ENCODE data around the gene ADD1.
A peak's percentile ranks its signal among the peaks of the same experiment; 100 is the strongest.

Gene ADD1

DNA sequence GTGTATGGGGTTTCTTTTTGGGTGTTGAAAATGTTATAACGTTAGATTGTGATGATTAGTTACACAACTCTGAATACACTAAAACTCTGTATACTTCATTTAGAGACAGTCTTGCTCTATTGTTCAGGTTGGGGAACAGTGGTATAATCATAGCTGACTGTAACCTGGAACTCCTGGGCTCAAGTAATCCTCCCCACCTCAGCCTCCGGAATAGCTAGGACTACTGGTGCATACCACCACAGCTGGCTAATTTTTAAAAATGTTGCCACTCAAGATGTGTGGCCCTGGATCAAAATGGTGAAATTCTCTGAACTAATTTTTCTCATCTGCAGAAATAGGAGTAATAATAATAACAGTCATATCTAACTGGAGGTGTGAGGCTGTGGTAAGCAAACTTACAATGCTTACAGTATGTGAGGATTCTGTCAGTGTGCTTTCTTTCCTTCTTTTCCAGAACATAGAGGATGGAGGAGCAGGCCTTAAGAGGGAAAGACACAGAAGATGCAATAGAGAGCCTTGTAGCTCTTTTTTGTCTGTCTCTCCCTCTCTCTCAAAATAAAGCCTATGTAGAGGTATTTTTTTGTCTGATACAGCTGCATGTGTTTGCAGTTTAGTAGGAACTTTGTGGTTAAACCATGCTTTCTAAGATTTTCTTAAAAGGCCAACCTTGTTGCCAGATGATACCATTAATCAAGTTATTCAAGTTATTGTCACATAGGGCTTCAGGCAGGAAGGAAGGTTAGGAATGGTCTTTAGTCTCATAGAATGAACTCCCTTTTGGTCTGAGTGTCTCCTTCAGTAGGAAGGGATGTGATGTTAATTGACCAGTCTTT, 7.5 kb downstream of the ADD1 start:
- Histone ChIP-seq H3K9me3 (ENCODE audit: control insufficient read depth, low read length) (no peaks in the 10 kb centered on the region), H3K36me3 (ENCODE audit: control insufficient read depth, insufficient read depth, low read length) (peaks cover 7% of the 10 kb centered on the region), H3K27ac (ENCODE audit: insufficient read depth, low read length, poor library complexity, severe bottlenecking) (peak overlapping the region; percentile 32), H3K27me3 (replicated peaks; ENCODE audit: control insufficient read depth, insufficient read depth, low read length, poor library complexity, severe bottlenecking) (no peaks in the 10 kb centered on the region), H3K4me1 (ENCODE audit: control insufficient read depth, insufficient read depth, low read length, poor library complexity, severe bottlenecking) (peaks cover 21% of the 10 kb centered on the region), H3K4me3 (ENCODE audit: insufficient read depth, low read depth, low read length, poor library complexity, severe bottlenecking) (no peak overlapping the region)
- no peak for DNase-seq

DNA sequence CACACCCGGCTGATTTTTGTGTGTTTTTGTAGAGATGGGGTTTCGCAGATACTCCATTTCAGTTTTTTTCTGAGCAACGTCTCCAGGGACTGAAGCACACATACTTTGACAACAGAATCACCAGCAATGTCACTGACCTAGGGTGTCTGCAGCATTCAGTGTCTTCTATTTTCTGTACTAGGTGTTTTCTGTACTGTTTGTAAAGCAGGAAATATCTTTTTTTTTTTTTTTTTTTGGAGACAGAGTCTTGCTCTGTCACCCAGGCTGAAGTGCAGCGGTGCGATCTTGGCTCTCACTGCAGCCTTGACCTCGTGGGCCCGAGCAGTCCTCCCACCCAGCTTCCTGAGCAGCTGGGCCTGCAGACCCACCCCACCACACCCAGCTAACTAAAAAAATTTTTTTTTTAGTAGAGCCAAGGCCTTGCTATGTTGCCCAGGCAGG, 8.9 kb downstream of the ADD1 start:
- Histone ChIP-seq H3K9me3 (ENCODE audit: control insufficient read depth, low read length) (no peaks in the 10 kb centered on the region), H3K36me3 (ENCODE audit: control insufficient read depth, insufficient read depth, low read length) (peaks cover 7% of the 10 kb centered on the region), H3K27me3 (replicated peaks; ENCODE audit: control insufficient read depth, insufficient read depth, low read length, poor library complexity, severe bottlenecking) (no peaks in the 10 kb centered on the region), H3K4me1 (ENCODE audit: control insufficient read depth, insufficient read depth, low read length, poor library complexity, severe bottlenecking) (peaks cover 24% of the 10 kb centered on the region), H3K27ac (ENCODE audit: insufficient read depth, low read length, poor library complexity, severe bottlenecking) (peak overlapping the region; percentile 18), H3K4me3 (ENCODE audit: insufficient read depth, low read depth, low read length, poor library complexity, severe bottlenecking) (no peak overlapping the region)
- DNase-seq, result no peak

DNA sequence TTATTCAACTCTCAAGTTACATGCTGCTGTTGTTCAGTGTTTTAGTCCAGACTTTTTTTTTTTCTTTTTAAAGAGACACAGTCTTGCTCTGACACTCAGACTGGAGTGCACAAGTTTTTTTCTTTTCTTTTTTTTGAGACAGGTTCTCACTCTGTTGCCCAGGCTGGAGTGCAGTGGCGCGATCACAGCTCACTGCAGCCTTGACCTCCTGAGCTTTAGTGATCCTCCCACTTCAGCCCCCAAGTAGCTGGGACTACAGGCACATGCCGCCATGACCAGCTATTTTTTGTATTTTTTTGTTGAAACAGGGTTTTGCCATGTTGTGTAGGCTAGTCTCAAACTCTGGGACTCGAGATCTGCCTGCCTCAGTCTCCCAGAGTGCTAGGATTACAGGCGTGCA, 11.9 kb downstream of the ADD1 start:
- DNase-seq, result no peak
- peaks cover 23% of the 10 kb centered on the region for H3K4me1 ChIP-seq (ENCODE audit: control insufficient read depth, insufficient read depth, low read length, poor library complexity, severe bottlenecking)
- H3K36me3 ChIP-seq (ENCODE audit: control insufficient read depth, insufficient read depth, low read length), result peaks cover 7% of the 10 kb centered on the region
- H3K4me3 ChIP-seq (ENCODE audit: insufficient read depth, low read depth, low read length, poor library complexity, severe bottlenecking), result no peak overlapping the region
- no peaks in the 10 kb centered on the region for H3K9me3 ChIP-seq (ENCODE audit: control insufficient read depth, low read length)
- no peak overlapping the region for H3K27ac ChIP-seq (ENCODE audit: insufficient read depth, low read length, poor library complexity, severe bottlenecking)
- H3K27me3 ChIP-seq (replicated peaks; ENCODE audit: control insufficient read depth, insufficient read depth, low read length, poor library complexity, severe bottlenecking), result no peaks in the 10 kb centered on the region

DNA sequence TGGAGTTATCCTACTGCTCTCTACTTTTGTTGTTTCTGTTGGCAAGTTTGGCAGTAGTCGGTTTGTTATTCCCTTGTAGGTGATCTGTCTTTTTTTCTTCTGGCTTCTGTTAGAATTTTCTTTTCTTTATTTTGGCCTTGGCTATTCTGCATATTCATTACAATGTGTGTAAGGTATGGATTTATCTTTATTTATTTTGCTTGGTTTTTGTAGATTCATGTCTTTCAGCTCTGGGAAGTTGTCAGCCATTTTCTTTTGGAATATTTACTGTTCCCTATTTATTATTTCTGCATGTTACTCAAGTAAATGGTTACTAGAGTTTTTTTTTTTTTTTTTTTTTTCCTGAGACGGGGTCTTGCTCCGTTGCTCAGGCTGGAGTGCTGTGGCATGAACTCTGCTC, 12.6 kb downstream of the ADD1 start:
- no peak overlapping the region for H3K27ac ChIP-seq (ENCODE audit: insufficient read depth, low read length, poor library complexity, severe bottlenecking)

DNA sequence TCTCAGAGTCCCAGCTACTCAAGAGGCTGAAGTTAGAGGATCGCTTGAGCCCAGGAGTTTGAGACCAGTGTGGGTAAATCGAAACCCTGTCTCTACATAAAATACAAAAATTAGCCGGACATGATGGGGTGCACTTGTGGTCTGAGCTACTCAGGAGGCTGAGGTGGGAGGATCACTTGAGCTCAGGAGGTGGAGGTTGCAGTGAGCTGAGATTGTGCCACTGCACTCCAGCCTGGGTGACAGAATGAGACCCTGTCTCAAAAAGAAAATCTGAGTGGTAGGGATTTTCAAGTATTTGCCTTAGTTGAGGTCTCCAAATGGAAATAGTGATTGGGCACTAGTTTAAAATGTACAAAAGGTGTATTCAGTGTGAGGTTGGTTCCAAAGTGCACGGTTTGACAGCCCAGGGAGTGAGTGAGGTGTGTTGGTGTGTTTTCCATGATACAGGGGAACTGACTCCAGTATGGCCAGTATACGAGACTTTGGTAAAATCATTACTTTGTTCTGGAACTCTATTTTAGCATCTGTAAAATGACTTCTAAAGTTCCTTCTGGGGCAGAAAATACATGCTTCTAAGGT, 13.8 kb downstream of the ADD1 start:
- Histone ChIP-seq H3K36me3 (ENCODE audit: control insufficient read depth, insufficient read depth, low read length) (peaks cover 7% of the 10 kb centered on the region), H3K27ac (ENCODE audit: insufficient read depth, low read length, poor library complexity, severe bottlenecking) (no peak overlapping the region), H3K9me3 (ENCODE audit: control insufficient read depth, low read length) (no peaks in the 10 kb centered on the region), H3K27me3 (replicated peaks; ENCODE audit: control insufficient read depth, insufficient read depth, low read length, poor library complexity, severe bottlenecking) (no peaks in the 10 kb centered on the region), H3K4me3 (ENCODE audit: insufficient read depth, low read depth, low read length, poor library complexity, severe bottlenecking) (no peak overlapping the region), H3K4me1 (ENCODE audit: control insufficient read depth, insufficient read depth, low read length, poor library complexity, severe bottlenecking) (peaks cover 14% of the 10 kb centered on the region)
- no peak for DNase-seq

More for the DNA sequence above, 12.6 kb downstream of the ADD1 start:
- Histone ChIP-seq H3K4me3 (ENCODE audit: insufficient read depth, low read depth, low read length, poor library complexity, severe bottlenecking) (no peak overlapping the region), H3K36me3 (ENCODE audit: control insufficient read depth, insufficient read depth, low read length) (peaks cover 7% of the 10 kb centered on the region), H3K4me1 (ENCODE audit: control insufficient read depth, insufficient read depth, low read length, poor library complexity, severe bottlenecking) (peaks cover 19% of the 10 kb centered on the region), H3K9me3 (ENCODE audit: control insufficient read depth, low read length) (no peaks in the 10 kb centered on the region), H3K27me3 (replicated peaks; ENCODE audit: control insufficient read depth, insufficient read depth, low read length, poor library complexity, severe bottlenecking) (no peaks in the 10 kb centered on the region)
- DNase-seq, result no peak

DNA sequence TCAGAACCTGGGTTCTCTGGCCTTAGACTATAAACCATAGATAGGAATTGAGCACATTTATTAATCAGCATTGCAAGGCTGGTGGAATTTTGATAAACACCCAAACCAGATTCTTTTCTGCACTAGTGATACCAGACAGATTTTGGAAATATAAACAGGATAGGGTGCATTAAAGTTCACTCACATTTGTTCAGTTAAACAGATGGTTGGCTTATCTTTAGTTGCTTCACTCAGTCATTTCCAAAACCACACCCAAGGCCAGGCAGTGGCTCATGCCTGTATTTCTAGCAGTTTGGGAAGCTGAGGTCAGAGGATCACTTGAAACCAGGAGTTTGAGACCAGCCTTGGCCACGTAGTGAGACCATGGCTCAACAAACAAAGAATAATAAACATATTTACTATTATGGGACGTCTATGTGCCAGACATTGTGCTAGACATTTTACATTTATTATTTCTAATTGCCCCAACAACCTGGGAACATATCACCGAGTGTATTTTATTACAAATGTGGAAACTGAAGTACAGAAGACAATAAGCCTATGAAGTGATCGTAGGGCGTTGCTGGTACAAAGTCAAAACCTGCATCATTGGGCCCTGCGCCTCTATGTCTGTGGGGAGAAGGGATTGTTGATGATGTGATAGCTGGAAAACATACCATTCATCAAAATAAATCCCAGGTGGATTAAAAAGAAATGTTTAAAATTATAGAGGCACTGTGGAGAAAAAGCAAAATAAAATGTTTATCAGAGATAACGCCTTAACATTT, 15.0 kb downstream of the ADD1 start:
- Histone ChIP-seq H3K27me3 (replicated peaks; ENCODE audit: control insufficient read depth, insufficient read depth, low read length, poor library complexity, severe bottlenecking) (no peaks in the 10 kb centered on the region), H3K4me1 (ENCODE audit: control insufficient read depth, insufficient read depth, low read length, poor library complexity, severe bottlenecking) (peaks cover 6% of the 10 kb centered on the region), H3K4me3 (ENCODE audit: insufficient read depth, low read depth, low read length, poor library complexity, severe bottlenecking) (no peak overlapping the region), H3K36me3 (ENCODE audit: control insufficient read depth, insufficient read depth, low read length) (peaks cover 6% of the 10 kb centered on the region), H3K9me3 (ENCODE audit: control insufficient read depth, low read length) (no peaks in the 10 kb centered on the region), H3K27ac (ENCODE audit: insufficient read depth, low read length, poor library complexity, severe bottlenecking) (no peak overlapping the region)
- DNase-seq, result no peak

DNA sequence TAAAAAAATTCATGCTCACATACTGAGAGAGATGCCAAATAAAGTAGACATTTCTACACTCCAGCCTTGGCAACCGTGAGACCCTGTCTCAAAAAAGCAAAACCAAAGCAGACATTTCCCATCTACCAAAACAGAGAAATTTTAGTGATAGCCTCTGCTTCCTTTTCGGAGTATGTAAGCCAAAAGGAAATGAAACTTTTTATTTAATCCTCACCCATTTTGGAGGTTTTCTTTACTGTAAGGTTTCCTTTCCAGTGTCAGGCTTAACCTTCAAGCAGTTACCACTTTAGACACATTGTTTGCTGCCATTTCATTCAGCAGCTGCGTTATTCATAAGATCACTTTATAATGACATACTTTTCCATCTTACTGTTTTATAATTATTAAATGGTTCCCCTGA, 15.9 kb downstream of the ADD1 start:
- no peaks in the 10 kb centered on the region for H3K27me3 ChIP-seq (replicated peaks; ENCODE audit: control insufficient read depth, insufficient read depth, low read length, poor library complexity, severe bottlenecking)
- H3K27ac ChIP-seq (ENCODE audit: insufficient read depth, low read length, poor library complexity, severe bottlenecking), result no peak overlapping the region
- H3K36me3 ChIP-seq (ENCODE audit: control insufficient read depth, insufficient read depth, low read length), result peaks cover 4% of the 10 kb centered on the region
- peaks cover 6% of the 10 kb centered on the region for H3K4me1 ChIP-seq (ENCODE audit: control insufficient read depth, insufficient read depth, low read length, poor library complexity, severe bottlenecking)
- H3K4me3 ChIP-seq (ENCODE audit: insufficient read depth, low read depth, low read length, poor library complexity, severe bottlenecking), result no peak overlapping the region
- no peaks in the 10 kb centered on the region for H3K9me3 ChIP-seq (ENCODE audit: control insufficient read depth, low read length)
- DNase-seq, result no peak

DNA sequence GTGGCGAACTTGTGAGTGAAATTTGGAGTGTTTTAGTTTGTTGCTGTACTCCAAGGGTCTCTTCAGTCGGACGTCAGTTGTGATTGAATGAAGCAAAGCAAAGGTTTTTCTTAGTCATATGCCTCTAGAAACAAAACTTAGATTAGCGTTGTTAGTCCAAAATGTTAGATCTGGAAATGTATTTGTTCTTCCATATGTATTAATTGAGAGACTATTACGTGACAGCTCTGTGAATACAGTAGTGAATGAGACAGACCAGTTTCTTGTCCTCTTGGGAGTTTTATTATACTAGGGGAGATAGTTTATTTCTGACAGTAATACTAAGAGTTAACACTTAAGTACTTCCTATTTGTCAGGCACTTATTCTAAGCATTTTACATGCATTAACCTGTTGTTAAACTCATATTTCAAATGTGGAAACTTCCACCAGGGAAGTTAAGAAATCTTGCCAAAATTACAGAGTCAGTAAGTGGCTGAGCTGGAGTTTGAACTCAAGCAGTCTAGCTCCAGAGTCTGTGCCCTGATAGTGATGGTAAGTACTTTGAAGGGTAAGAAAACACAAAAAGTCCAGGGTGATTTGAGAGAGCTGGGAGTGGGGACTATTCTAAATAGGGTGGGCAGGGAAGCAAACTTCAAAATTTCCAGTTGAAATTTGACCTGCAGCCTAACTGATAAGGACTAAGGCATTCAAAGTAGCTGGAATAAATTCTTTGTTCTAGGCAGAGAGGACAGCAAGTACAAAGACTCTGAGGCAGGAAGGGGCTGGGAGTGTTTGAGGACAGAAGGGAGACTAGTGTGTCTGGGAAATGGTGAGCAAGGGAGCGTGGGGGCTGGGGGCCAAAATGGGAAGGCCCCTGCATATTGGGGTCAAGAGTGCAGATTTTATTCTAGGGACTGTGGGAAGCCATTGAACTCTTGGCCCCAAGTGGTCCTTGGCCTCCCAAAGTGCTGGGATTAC, 17.0 kb downstream of the ADD1 start:
- Histone ChIP-seq H3K36me3 (ENCODE audit: control insufficient read depth, insufficient read depth, low read length) (no peaks in the 10 kb centered on the region), H3K27me3 (replicated peaks; ENCODE audit: control insufficient read depth, insufficient read depth, low read length, poor library complexity, severe bottlenecking) (no peaks in the 10 kb centered on the region), H3K27ac (ENCODE audit: insufficient read depth, low read length, poor library complexity, severe bottlenecking) (no peak overlapping the region), H3K4me1 (ENCODE audit: control insufficient read depth, insufficient read depth, low read length, poor library complexity, severe bottlenecking) (peaks cover 6% of the 10 kb centered on the region), H3K4me3 (ENCODE audit: insufficient read depth, low read depth, low read length, poor library complexity, severe bottlenecking) (no peak overlapping the region), H3K9me3 (ENCODE audit: control insufficient read depth, low read length) (no peaks in the 10 kb centered on the region)
- DNase-seq, result no peak

DNA sequence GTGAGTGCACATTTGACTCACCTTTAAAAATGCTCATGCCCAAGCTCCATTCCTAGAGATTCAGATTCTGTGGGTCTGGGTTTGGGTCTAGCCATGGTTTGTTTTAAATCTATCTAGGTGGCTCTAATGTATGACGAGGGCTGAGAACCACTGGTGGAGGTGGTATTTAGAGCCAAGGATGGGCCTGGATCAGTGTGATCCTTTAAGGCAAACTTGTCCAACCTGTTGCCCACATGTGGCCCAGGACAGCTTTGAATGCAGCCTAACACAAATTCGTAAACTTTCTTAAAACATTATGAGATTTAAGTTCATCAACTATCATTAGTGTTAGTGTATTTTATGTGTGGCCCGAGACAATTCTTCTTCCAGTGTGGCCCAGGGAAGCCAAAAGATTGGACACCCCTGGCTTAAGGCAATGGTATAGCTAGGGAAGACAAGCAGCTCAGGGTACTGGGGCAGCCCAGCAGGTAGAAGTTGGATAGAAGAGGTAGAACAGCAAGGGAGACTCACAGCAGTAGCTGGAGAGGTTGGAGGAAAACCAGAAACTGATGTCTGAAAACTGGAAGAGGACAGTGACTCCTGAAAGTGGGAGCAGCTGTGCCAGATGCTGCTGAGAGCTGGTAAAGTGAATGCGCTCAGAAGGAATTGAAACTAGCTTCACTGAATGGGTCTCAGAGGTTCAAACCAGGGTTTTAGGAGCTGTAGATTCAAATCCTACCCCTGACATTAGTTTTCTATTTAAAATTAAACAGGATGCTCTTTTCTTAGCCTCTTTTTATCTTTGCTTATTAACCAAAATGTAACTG, 18.2 kb downstream of the ADD1 start:
- Histone ChIP-seq H3K36me3 (ENCODE audit: control insufficient read depth, insufficient read depth, low read length) (no peaks in the 10 kb centered on the region), H3K4me1 (ENCODE audit: control insufficient read depth, insufficient read depth, low read length, poor library complexity, severe bottlenecking) (peaks cover 6% of the 10 kb centered on the region), H3K27me3 (replicated peaks; ENCODE audit: control insufficient read depth, insufficient read depth, low read length, poor library complexity, severe bottlenecking) (no peaks in the 10 kb centered on the region), H3K9me3 (ENCODE audit: control insufficient read depth, low read length) (no peaks in the 10 kb centered on the region), H3K27ac (ENCODE audit: insufficient read depth, low read length, poor library complexity, severe bottlenecking) (no peak overlapping the region), H3K4me3 (ENCODE audit: insufficient read depth, low read depth, low read length, poor library complexity, severe bottlenecking) (no peak overlapping the region)
- no peak for DNase-seq

Data from effector memory CD4-positive, alpha-beta T cell (primary cell).